ENCODE measurements around the gene TMEM69. TPM values are rescaled to one million over a fixed set of nuclear protein-coding genes. Genes with fewer than 3 reads are reported as not detected.
"Not testable (repeated sequence)": the region's sequence is repeated elsewhere in the genome, so short reads cannot be mapped to it uniquely, and the experiment has no call there.

TMEM69 gene
- total and polyA plus RNA-seq, 4 donors = 13.8 to 26.1 (median 16.8) TPM

GRCh38 chr1:45686288-45687013 is 1.5 kb upstream of the TMEM69 start, which contains the start of gene GPBP1L1:
GPBP1L1 (minus strand) TSS chr1:45686533; CDS start chr1:45659087, 27,446 bp downstream.
- Histone ChIP-seq H3K27ac (ENCODE audit: low read depth in 1 of 2, low read length in 1 of 2) (peak within 1 kb of the TSS; percentile 98 to 99), H3K36me3 (ENCODE audit: control insufficient read depth in 4 of 4, insufficient read depth in 4 of 4, low read length in 4 of 4) (peaks cover 0 to 3% (median 1%) of the 10 kb centered on the region in 4 donors), H3K9ac (ENCODE audit: insufficient read depth in 1 of 2, low read length in 2 of 2) (peak within 1 kb of the TSS; percentile 83 to 96), H3K27me3 (ENCODE audit: control insufficient read depth in 3 of 3, insufficient read depth in 3 of 3, low read length in 2 of 3) (no peaks in the 10 kb centered on the region), H3K4me3 (peak within 1 kb of the TSS; percentile 92), H3K9me3 (ENCODE audit: control insufficient read depth in 4 of 4, insufficient read depth in 3 of 4, low read length in 3 of 4) (no peaks in the 10 kb centered on the region), H3K4me1 (ENCODE audit: control insufficient read depth in 5 of 5, insufficient read depth in 5 of 5, low read length in 5 of 5) (peaks cover 0 to 15% (median 6%) of the 10 kb centered on the region in 5 donors)
- ATAC-seq (ENCODE audit: insufficient read depth, low FRiP score) (peak; percentile 93), DNase-seq (peak; percentile 98 to 99 (median 99))
- no peak for TF ChIP-seq CTCF (IDR thresholded peaks at IDR 0.05; ENCODE audit: control extremely low read depth, extremely low read depth)
- WGBS, 2 donors = 1% methylated on average over 49 to 52 of the region's 52 CpGs

GRCh38 chr1:45687014-45687753 is 797 bp upstream of the TMEM69 start:
- TF ChIP-seq CTCF (IDR thresholded peaks at IDR 0.05; ENCODE audit: control extremely low read depth, extremely low read depth) = no peak
- H3K36me3 ChIP-seq (ENCODE audit: control insufficient read depth in 4 of 4, insufficient read depth in 4 of 4, low read length in 4 of 4) = peaks cover 0 to 3% (median 1%) of the 10 kb centered on the region in 4 donors
- H3K27ac ChIP-seq (ENCODE audit: low read depth in 1 of 2, low read length in 1 of 2) = peak overlapping the region; percentile 98 to 99
- no peaks in the 10 kb centered on the region for H3K27me3 ChIP-seq (ENCODE audit: control insufficient read depth in 3 of 3, insufficient read depth in 3 of 3, low read length in 2 of 3)
- ATAC-seq (ENCODE audit: insufficient read depth, low FRiP score) (peak; percentile 92), DNase-seq (peak; percentile 99 to 100 (median 99))
- no peaks in the 10 kb centered on the region for H3K9me3 ChIP-seq (ENCODE audit: control insufficient read depth in 4 of 4, insufficient read depth in 3 of 4, low read length in 3 of 4)
- H3K4me1 ChIP-seq (ENCODE audit: control insufficient read depth in 5 of 5, insufficient read depth in 5 of 5, low read length in 5 of 5) = peaks cover 0 to 15% (median 3%) of the 10 kb centered on the region in 5 donors
- H3K9ac ChIP-seq (ENCODE audit: insufficient read depth in 1 of 2, low read length in 2 of 2) = peak overlapping the region; percentile 83 to 94
- 1% methylated on average over 44 of the region's 44 CpGs for WGBS, 2 donors
- peak overlapping the region; percentile 92 for H3K4me3 ChIP-seq

GRCh38 chr1:45693811-45694210 is 5.8 kb downstream of the TMEM69 start:
- not testable (repeated sequence) for H3K4me1 ChIP-seq (ENCODE audit: control insufficient read depth in 5 of 5, insufficient read depth in 5 of 5, low read length in 5 of 5); H3K27ac ChIP-seq (ENCODE audit: low read depth in 1 of 2, low read length in 1 of 2); ATAC-seq (ENCODE audit: insufficient read depth, low FRiP score); DNase-seq; H3K9me3 ChIP-seq (ENCODE audit: control insufficient read depth in 4 of 4, insufficient read depth in 3 of 4, low read length in 3 of 4); H3K4me3 ChIP-seq; H3K9ac ChIP-seq (ENCODE audit: insufficient read depth in 1 of 2, low read length in 2 of 2); H3K27me3 ChIP-seq (ENCODE audit: control insufficient read depth in 3 of 3, insufficient read depth in 3 of 3, low read length in 2 of 3)
- H3K36me3 ChIP-seq (ENCODE audit: control insufficient read depth in 4 of 4, insufficient read depth in 4 of 4, low read length in 4 of 4) = peaks cover under 1 to 11% (median 7%) of the 10 kb centered on the region in 4 donors
- WGBS, 2 donors = 85 to 86% methylated on average over 8 of the region's 8 CpGs

- 92 to 95% methylated on average over 7 of the region's 7 CpGs for WGBS, 2 donors
- peaks cover 6 to 12% (median 7%) of the 10 kb centered on the region in 4 donors for H3K36me3 ChIP-seq (ENCODE audit: control insufficient read depth in 4 of 4, insufficient read depth in 4 of 4, low read length in 4 of 4)
- DNase-seq = no peak
Observed at GRCh38 chr1:45694823-45695222, 6.8 kb downstream of the TMEM69 start.

More at GRCh38 chr1:45694823-45695222, 6.8 kb downstream of the TMEM69 start:
- no peaks in the 10 kb centered on the region for H3K27me3 ChIP-seq (ENCODE audit: control insufficient read depth in 3 of 3, insufficient read depth in 3 of 3, low read length in 2 of 3)
- H3K27ac ChIP-seq (ENCODE audit: low read depth in 1 of 2, low read length in 1 of 2) = no peak overlapping the region
- H3K9me3 ChIP-seq (ENCODE audit: control insufficient read depth in 4 of 4, insufficient read depth in 3 of 4, low read length in 3 of 4) = no peaks in the 10 kb centered on the region
- H3K4me3 ChIP-seq = no peak overlapping the region
- no peak for ATAC-seq (ENCODE audit: insufficient read depth, low FRiP score)
- H3K4me1 ChIP-seq (ENCODE audit: control insufficient read depth in 5 of 5, insufficient read depth in 5 of 5, low read length in 5 of 5) = no peaks in the 10 kb centered on the region
- no peak overlapping the region for H3K9ac ChIP-seq (ENCODE audit: insufficient read depth in 1 of 2, low read length in 2 of 2)
- TF ChIP-seq CTCF (IDR thresholded peaks at IDR 0.05; ENCODE audit: control extremely low read depth, extremely low read depth) = no peak
